Measurements from ENCODE around the gene PDAP1.

GRCh38 chr7:99455874-99456273 is 47.5 kb upstream of the PDAP1 start:
- TF ChIP-seq CTCF (IDR thresholded peaks at IDR 0.05; ENCODE audit: low read depth, low read length), result no peak
- TF ChIP-seq POLR2A (IDR thresholded peaks at IDR 0.05; ENCODE audit: extremely low read depth, insufficient read length), result peak; percentile 17
- TF ChIP-seq MAX (IDR thresholded peaks at IDR 0.05; ENCODE audit: low read depth, low read length), result no peak
- TF ChIP-seq MYC (IDR thresholded peaks at IDR 0.05; ENCODE audit: low read depth, low read length), result no peak
